HG02970 (cell line): Measurements from ENCODE around the gene LHX2.

Experiments used
- ATAC-seq: cut with Tn5 transposase; IDR thresholded peaks from one replicate; pipeline ENCODE4 v1.9.1; 2021; ENCODE audit warnings: mild to moderate bottlenecking, moderate library complexity, moderate number of reproducible peaks; ENCODE audit not compliant: unreplicated experiment, low FRiP score

Gene LHX2

DNA sequence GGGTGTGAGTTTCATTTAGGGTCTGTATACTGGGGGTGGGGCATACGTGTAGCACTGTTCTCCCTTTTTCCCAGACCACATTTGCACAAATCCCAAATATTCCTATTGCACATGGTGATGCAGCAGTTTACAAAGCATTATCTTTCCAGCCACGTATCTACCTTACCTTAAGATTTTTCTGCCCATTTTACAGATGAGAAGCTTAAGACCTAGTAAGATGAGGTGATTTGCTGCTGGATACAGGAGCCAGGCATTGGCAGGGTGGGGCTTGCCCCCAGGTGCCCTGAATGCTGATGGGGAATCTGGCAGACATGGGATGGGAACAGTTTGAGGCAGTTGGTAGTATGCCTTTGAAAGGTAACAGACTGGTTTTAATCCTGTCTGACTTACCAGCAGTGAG is 12.5 kb downstream of the LHX2 start:
- no peak for ATAC-seq

- ATAC-seq: no peak
Observed at GRCh38 chr9:124029617-124030016, 18.0 kb downstream of the LHX2 start.

- ATAC-seq: no peak
Observed at GRCh38 chr9:124030969-124031451, 19.4 kb downstream of the LHX2 start.

DNA sequence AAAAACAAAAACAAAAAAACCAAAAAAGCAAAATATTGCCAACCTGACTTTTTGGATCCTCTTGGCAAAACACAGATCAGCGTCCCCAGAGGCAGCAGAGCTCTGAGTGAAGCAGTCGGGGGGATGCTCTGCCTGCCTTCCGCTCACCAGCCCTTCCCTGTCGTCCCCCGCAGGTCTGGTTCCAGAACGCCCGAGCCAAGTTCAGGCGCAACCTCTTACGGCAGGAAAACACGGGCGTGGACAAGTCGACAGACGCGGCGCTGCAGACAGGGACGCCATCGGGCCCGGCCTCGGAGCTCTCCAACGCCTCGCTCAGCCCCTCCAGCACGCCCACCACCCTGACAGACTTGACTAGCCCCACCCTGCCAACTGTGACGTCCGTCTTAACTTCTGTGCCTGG is 20.7 kb downstream of the LHX2 start:
- ATAC-seq: no peak

- ATAC-seq: no peak
Observed at GRCh38 chr9:124033348-124033747, 21.8 kb downstream of the LHX2 start.

DNA sequence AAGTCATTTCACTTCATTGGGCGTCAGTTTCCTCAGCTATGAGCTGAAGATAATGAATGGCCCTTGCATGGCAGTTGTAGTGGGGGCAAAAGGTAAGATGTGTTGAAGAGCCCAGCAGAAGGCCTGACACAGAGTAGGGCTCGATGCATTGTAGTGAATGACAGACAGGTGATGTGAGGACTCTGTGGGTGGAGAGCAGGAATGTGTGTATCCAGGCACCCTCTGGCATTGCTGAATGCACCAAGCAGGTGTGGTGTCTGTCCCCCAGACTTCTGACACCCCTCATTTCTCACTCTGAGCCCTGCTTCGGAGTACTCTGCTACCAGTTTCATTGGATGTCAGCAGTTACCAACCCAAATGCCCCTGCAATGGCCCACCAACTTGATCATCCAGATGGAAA is 22.4 kb downstream of the LHX2 start:
- no peak for ATAC-seq

DNA sequence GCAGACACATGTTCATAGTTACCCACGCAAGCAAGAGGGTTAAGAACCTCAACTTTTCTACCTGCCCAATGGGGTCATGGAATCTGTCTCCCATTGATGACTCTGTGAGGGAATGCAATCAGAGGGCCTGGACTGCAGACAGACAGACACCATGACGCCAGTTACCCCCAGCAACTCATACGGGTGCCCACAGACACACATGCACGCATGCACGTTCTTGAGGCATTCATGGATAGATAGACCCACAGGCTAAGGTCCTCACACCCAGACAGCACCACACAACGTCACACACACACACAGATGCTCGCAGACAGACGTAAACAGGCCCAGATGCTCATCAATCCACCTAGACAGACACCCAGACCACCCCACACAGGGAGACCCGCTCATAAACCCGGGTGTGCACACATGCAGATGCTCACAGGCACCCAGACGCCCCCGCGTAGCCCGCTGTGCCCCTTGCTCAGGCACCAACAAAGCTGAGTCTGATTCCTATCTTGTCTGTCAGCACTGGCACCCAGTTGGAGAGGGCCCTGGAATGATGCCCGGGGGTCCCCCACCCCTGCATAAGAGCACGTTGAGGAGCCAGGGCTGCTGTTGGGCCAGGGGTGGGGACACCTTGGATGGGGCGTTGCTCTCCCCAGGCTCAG is 23.6 kb downstream of the LHX2 start:
- no peak for ATAC-seq

DNA sequence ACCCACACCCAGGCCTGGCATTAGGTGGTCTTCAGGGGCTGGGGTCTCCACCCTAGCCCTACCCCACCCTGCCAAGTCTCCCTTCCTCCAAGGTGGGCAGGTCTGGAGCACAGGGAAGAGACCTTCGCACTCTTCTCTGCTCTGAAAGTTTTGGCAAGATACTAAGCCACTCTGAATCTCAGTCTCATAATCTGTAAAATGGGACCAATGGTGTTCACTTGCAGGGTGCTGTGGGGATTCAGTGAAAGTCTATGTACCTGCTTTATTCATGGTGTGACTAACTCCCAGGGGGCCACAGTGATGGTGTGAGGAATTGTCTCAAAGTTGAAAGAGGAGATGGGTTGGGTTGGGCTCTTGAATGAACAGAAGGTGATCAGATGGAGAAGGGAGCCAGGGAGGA is 25.0 kb downstream of the LHX2 start:
- no peak for ATAC-seq

- no peak for ATAC-seq
Observed at GRCh38 chr9:124037790-124038189, 26.2 kb downstream of the LHX2 start.

DNA sequence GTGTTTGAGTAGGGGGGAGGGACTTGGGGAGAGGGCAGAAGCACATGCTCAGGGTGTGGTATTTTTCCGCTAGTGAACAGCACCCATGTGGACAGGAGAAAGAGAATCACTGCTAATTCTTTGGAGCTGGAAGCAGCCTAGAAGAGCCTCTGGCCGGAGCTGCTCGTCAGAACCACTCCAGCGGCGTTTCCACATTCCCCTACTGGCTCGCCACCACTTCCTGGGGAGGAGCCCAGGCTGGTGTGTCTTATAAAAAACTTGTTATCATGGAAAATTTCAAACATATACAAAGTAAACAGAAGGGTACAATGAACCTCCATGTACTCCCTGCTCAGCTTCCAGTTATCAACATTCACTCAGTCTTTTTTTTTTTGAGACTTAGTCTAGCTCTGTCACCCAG is 26.7 kb downstream of the LHX2 start:
- ATAC-seq: no peak

GRCh38 chr9:124038790-124039633 is 27.4 kb downstream of the LHX2 start:
- ATAC-seq: no peak

DNA sequence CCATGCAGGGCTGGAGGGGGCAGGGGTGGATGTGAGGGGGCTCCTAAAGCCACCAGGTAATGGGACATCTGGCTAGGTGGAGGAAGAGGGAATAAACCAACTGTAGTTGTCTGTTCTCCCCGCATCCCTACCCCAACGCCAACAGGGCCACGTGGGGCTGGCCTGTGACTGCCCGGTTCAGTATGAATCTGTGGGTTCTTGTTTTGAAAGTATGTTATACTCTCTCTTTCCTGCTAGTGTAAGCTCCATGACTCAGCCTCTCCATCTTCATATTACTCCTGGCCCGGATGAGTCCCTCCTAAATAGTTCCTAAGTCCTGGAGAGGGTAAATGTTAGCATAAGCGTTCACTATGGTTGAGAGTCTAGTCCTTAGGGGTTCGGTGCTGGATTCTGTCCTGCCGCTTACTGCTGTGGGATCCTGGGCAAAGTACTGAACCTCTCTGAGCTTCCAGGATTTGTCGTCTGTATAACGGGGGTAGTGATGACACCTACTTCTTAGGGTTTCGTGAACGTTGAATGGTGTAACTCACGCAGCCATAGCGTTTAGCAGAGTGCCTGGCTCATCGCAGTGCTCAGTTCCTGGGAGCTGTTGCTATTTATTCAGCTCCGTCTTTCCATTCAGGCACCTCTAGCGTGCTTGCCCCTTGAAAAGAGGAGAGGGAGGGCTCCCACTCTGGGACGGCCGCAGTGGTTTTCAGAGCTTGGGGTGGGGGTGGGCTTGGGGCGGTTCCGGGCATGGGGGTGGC is 28.8 kb downstream of the LHX2 start:
- no peak for ATAC-seq

- no peak for ATAC-seq
Observed at GRCh38 chr9:124040935-124041816, 29.6 kb downstream of the LHX2 start.

GRCh38 chr9:124041817-124042116 is 30.2 kb downstream of the LHX2 start:
- ATAC-seq: no peak

- ATAC-seq: no peak
Observed at GRCh38 chr9:124042201-124042721, 30.7 kb downstream of the LHX2 start.

DNA sequence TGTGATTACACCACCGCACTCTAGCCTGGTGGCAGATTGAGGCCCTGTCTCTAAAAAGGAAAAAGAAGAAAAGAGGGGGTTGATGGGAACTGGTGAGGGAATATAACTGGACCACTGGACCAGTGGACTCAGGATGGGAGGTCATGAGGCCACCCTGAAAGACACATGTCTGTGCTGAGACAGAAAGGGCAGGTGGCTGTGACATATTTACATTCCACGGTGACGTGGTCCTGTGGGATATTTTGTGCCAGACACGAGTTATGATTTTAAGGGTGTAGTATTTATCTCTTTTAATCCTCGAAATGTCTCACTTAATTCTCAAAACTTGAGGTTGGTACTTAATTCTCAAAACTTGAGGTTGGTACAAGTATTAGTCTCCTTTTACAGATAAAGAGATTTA is 32.9 kb downstream of the LHX2 start:
- no peak for ATAC-seq

DNA sequence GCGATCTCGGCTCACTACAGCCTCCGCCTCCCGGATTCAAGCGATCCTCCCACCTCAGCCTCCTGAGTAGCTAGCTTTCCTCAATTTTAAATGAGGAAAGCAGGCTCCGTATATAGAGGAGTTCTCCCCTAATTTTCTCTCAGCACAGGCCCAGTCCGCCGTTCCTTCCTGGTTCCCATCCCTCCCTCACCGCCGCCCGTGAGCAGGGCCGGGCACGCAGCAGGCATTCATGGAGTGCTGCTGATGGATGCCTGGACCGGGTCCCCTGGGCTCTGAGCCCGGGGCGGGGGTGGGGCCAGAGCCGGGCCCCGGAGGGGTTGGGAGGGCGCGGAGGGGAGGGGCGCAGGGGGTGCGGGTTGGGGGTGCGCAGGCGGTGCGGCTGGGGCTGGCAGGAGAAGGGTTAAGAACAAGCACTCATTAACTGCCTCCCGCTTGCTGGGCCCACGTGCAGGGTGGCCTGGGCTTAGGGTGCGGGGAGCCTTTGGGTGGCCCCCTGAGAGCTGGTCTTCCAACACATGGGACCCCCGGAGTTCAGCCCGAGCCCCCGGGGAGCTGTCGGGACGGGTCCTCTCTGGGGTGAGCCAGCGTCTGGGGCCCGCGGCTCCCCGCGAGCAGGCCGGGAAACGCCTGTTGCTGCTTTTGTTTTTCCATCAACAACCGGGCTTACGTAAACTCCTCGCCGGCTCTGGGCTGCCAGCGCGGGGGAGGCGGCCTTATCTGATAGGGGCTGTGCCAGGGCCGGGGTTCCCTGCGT is 33.7 kb downstream of the LHX2 start:
- ATAC-seq: no peak

GRCh38 chr9:124045830-124046177 is 34.2 kb downstream of the LHX2 start:
- no peak for ATAC-seq

GRCh38 chr9:124046189-124046588 is 34.6 kb downstream of the LHX2 start:
- no peak for ATAC-seq

- ATAC-seq: no peak
Observed at GRCh38 chr9:124047251-124047672, 35.7 kb downstream of the LHX2 start.
